Kidney (tissue), 14 donors: ENCODE measurements around the gene SLC4A8. TPM values are rescaled to one million over a fixed set of nuclear protein-coding genes. Genes with fewer than 3 reads are reported as not detected.

Experiments used
- DNase-seq, 5 donors: peaks; one replicate each; pipeline ENCODE4 v3.0.0-alpha.2; 2013 to 2020
- FAIRE-seq: peaks from 2 replicates; lab custom pipeline; 2012; peaks lifted over from hg19 to GRCh38; lab: Jason Lieb, UNC
- H3K27ac ChIP-seq, 2 donors: one replicate each; pipeline ENCODE4 v1.7.0; 2013; ENCODE audit warnings: low read depth in 2 of 2, low read length in 2 of 2, inconsistent platforms in 1 of 2
- H3K27me3 ChIP-seq: one replicate; pipeline ENCODE4 v1.7.1; 2013; ENCODE audit warnings: low read length, inconsistent platforms; ENCODE audit not compliant: control insufficient read depth, insufficient read depth
- H3K36me3 ChIP-seq, 3 donors: one replicate each; pipeline versions ENCODE4 v1.7.0 to v1.7.1; 2013; ENCODE audit warnings: low read length in 3 of 3, control low read depth in 1 of 3, inconsistent platforms in 1 of 3; ENCODE audit not compliant: insufficient read depth in 3 of 3, control insufficient read depth in 2 of 3
- H3K4me1 ChIP-seq, 3 donors: one replicate each; pipeline versions ENCODE4 v1.7.0 to v1.7.1; 2013; ENCODE audit warnings: low read length in 3 of 3, inconsistent platforms in 1 of 3, low read depth in 1 of 3; ENCODE audit not compliant: control insufficient read depth in 2 of 3, insufficient read depth in 2 of 3
- H3K4me3 ChIP-seq, 3 donors: one replicate each; pipeline versions ENCODE4 v1.7.0 to v1.8.1; 2013; ENCODE audit warnings: low read length in 3 of 3, control low read depth in 1 of 3, inconsistent platforms in 1 of 3
- H3K9ac ChIP-seq, 3 donors: one replicate each; pipeline versions ENCODE4 v1.7.0 to v1.7.1; 2013; ENCODE audit warnings: low read length in 3 of 3, control low read depth in 1 of 3, inconsistent platforms in 1 of 3
- H3K9me3 ChIP-seq, 3 donors: one replicate each; pipeline versions ENCODE4 v1.7.0 to v1.7.1; 2013; ENCODE audit warnings: low read length in 3 of 3, control low read depth in 1 of 3, inconsistent platforms in 1 of 3; ENCODE audit not compliant: control insufficient read depth in 2 of 3, insufficient read depth in 1 of 3
- intact Hi-C: fragments of 100-400 bp; cut with DNase I; formaldehyde crosslinking; loops from one replicate; pipeline ENCODE4 v1.11.1; 2022
- polyA plus RNA-seq: library from polyadenylated mRNA; stranded (reverse); fragments of 350-450 nt; fragmentation: Illumina TruSeq; extraction: RNeasy Lipid Tissue Mini Kit (QIAGEN cat#74804); gene quantifications from one replicate; pipeline ENCODE4 v1.2.3, GENCODE V29; 2014; ENCODE audit warnings: low read depth, low replicate concordance; ENCODE audit not compliant: insufficient read depth
- total RNA-seq: library from RNA; stranded (reverse); fragmentation: NEBNext Ultra II Directional; extraction: Animal tissue kit (Norgen Biotek cat#: 25700); gene quantifications from one replicate; pipeline ENCODE4 v1.2.1, GENCODE V29; 2021
- TF ChIP-seq, protein P1 (sequence below): IDR thresholded peaks from 3 replicates; pipeline ENCODE4 v1.5.1; 2012; ENCODE audit warnings: mild to moderate bottlenecking, moderate library complexity, borderline replicate concordance; ENCODE audit not compliant: insufficient read depth; ENCODE audit errors: extremely low read depth
- donor health status: control.
- donor health status: control.
- donor health status: control.
- donor health status: control.
- donor health status: control.
- donor health status: DM: yes; HTN: yes; CAD: no.
- donor health status: Normal renal cell carcinoma (clear cell type).

Gene SLC4A8
- total and polyA plus RNA-seq, 2 donors from 2014 or later, result 2.4 to 3.4 TPM

- Histone ChIP-seq H3K27ac (no peak overlapping the region), H3K4me1 (peaks cover 0 to 3% (median 0%) of the 10 kb centered on the region in 3 donors), H3K9ac (no peak overlapping the region), H3K9me3 (no peaks in the 10 kb centered on the region), H3K36me3 (no peaks in the 10 kb centered on the region), H3K4me3 (no peak overlapping the region), H3K27me3 (no peaks in the 10 kb centered on the region)
- no peak for DNase-seq
- intact Hi-C loops, result no loop called here
- TF ChIP-seq, protein P1, sequence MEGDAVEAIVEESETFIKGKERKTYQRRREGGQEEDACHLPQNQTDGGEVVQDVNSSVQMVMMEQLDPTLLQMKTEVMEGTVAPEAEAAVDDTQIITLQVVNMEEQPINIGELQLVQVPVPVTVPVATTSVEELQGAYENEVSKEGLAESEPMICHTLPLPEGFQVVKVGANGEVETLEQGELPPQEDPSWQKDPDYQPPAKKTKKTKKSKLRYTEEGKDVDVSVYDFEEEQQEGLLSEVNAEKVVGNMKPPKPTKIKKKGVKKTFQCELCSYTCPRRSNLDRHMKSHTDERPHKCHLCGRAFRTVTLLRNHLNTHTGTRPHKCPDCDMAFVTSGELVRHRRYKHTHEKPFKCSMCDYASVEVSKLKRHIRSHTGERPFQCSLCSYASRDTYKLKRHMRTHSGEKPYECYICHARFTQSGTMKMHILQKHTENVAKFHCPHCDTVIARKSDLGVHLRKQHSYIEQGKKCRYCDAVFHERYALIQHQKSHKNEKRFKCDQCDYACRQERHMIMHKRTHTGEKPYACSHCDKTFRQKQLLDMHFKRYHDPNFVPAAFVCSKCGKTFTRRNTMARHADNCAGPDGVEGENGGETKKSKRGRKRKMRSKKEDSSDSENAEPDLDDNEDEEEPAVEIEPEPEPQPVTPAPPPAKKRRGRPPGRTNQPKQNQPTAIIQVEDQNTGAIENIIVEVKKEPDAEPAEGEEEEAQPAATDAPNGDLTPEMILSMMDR, result no peak
- FAIRE-seq, result no peak
Observed at GRCh38 chr12:51390457-51390856, 34.2 kb upstream of the SLC4A8 start.

DNA sequence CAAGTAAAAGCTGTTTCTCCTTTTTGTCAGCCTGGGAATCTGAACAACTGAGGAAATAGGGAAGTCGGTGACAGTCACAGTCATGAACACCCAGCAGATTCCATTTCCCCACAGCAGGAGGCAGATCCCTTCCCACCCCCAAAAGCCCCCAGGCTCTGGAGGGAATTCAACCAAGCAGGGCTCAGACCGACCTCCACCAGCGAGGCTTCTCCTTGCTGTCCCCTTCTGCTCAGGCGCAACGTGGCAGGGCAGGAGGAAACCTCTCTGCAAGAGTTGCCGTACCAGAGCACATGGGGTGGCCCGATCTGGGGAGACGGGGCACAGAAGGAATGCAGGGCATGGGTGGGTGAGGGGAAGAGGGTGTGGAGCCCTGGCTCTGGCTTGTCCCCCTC, 33.7 kb upstream of the SLC4A8 start:
- no peaks in the 10 kb centered on the region for H3K36me3 ChIP-seq
- no peaks in the 10 kb centered on the region for H3K9me3 ChIP-seq
- peak overlapping the region in 1 of 3 donors; percentile 17 for H3K9ac ChIP-seq
- H3K27ac ChIP-seq, result no peak overlapping the region
- peaks cover 0 to 3% (median 0%) of the 10 kb centered on the region in 3 donors for H3K4me1 ChIP-seq
- H3K27me3 ChIP-seq, result no peaks in the 10 kb centered on the region
- intact Hi-C loops, result no loop called here
- FAIRE-seq, result no peak
- TF ChIP-seq, protein P1, result no peak
- peak in 2 of 5 donors; percentile 62 to 64 for DNase-seq
- H3K4me3 ChIP-seq, result peak overlapping the region; percentile 41 to 65 (median 60)

DNA sequence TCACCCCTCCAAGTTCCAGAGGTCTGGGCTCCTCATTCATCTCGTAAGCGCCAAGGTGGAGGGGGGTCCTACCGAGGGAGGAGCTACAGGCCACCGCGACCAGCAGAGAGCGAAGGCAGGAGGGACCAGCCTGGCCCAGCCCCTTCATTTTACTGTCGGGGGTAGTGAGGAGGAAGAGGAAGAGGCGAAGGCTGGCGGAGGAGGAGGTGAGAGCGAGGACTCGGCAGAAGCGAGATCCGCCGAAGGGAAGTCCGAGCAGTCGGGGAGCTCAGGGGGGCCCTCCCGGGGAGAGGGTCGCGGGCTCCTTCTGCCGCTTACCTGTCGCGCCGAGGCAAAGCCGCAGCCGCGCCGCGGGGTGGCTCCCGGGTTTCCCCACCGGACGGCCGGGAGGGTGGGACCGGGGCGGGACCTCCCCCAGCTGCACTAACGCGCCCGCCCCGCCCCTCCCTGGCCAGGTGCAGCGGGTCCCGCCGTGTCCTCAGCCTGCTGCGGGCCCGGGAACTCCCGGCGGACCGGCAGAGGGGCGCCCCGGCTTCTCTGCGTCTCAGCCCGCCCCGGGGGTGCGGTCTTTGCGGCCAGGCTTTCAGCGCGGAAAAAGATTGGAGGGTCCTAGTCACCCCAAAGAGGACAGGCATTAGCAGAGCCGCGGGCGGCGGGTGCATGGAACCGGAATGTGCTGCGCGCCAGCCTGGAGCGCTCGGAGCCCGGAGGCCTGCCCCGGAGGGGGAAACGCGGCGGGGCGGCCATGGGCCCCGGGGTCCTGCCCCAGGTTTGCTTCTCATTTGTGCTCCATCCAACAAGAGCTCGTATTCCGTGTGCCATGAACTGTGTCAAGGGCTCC, 33.1 kb upstream of the SLC4A8 start, which contains the start of gene GALNT6:
GALNT6 (minus strand) TSS at position 124 of the 841 bp plus-strand sequence. CDS start 11,625 bp downstream, outside the sequence.
- Histone ChIP-seq H3K9ac (peak within 1 kb of the TSS in 2 of 3 donors; percentile 57 to 61), H3K36me3 (no peaks in the 10 kb centered on the region), H3K27ac (no peak within 1 kb of the TSS), H3K4me1 (peaks cover 0 to 3% (median 0%) of the 10 kb centered on the region in 3 donors), H3K9me3 (no peaks in the 10 kb centered on the region), H3K4me3 (peak within 1 kb of the TSS; percentile 41 to 65 (median 60)), H3K27me3 (no peaks in the 10 kb centered on the region)
- TF ChIP-seq, protein P1, result no peak
- DNase-seq (peak; percentile 65 to 84 (median 71)), FAIRE-seq (no peak)
- intact Hi-C loops, result no loop called here
